HCT116 (cell line): Measurements from ENCODE around the gene RABGAP1. TPM values are rescaled to one million over a fixed set of nuclear protein-coding genes. Genes with fewer than 3 reads are reported as not detected.

ENCODE experiments used
- ATAC-seq: fragments of 200-7000 bp; cut with Tn5 transposase; 2 replicates; pipeline ENCODE4 v1.9.1; 2020; ENCODE audit warnings: mild to moderate bottlenecking, moderate library complexity
- BruUV-seq: library from RNA; stranded (reverse); fragments of 400-500 nt; replicated peaks from 2 replicates; lab custom pipeline; 2021; lab: Mats Ljungman, UMichigan
- CTCF ChIA-PET: fragments of 300-600 bp; sonication (Branson Sonifier 250); formaldehyde crosslinking; loops from one replicate; lab custom pipeline; 2021; ENCODE audit warnings: antibody characterized with exemption; lab: Charles Lee
- POLR2A ChIA-PET: fragments of 300-600, 350-600 bp; sonication (Branson Sonifier 250); formaldehyde crosslinking; loops from one replicate; lab custom pipeline; 2021; ENCODE audit warnings: antibody characterized with exemption; lab: Charles Lee
- RAD21 ChIA-PET, 2 experiments: fragments of 300-600 bp; sonication (Branson Sonifier 250); formaldehyde crosslinking; loops; one replicate each; lab custom pipeline; 2023; ENCODE audit warnings: low total read pairs in 2 of 2; ENCODE audit not compliant: uncharacterized antibody in 2 of 2, unreplicated experiment in 2 of 2, low non-redundant PET in 1 of 2; lab: Charles Lee
- DNase-seq: peaks from one replicate; pipeline ENCODE4 v3.0.0-alpha.2; 2010; ENCODE audit warnings: low read depth, low spot score
- H2AFZ ChIP-seq: fragments of 200-600 bp; shearing (Covaris generic), sonication (generic); 2 replicates; pipeline ENCODE4 v1.6.1; 2017; ENCODE audit warnings: low read depth, mixed run types, mixed read lengths, antibody characterized with exemption, low read length; ENCODE audit not compliant: poor library complexity, severe bottlenecking
- H3K27ac ChIP-seq: 2 replicates; pipeline ENCODE4 v1.5.1; 2012; ENCODE audit warnings: low read depth, low read length
- H3K27me3 ChIP-seq: fragments of 200-600 bp; sonication (generic); 2 replicates; pipeline ENCODE4 v1.6.1; 2016; ENCODE audit warnings: mixed run types, low read length, mixed read lengths; ENCODE audit not compliant: insufficient read depth
- H3K36me3 ChIP-seq, 2 experiments: fragments of 200-500 bp in 1 of 2; fragments of 200-600 bp in 1 of 2; sonication (Bioruptor generic) in 1 of 2; sonication (generic) in 1 of 2; 2 replicates each; pipeline versions ENCODE4 v1.5.1 to v1.6.1; 2014 to 2016; ENCODE audit warnings: low read length in 2 of 2, inconsistent platforms in 1 of 2, mixed read lengths in 1 of 2, mixed run types in 1 of 2; ENCODE audit not compliant: insufficient read depth in 2 of 2, control insufficient read depth in 1 of 2
- H3K4me1 ChIP-seq, 2 experiments: fragments of 200-600 bp in 1 of 2; sonication (generic) in 1 of 2; 2 replicates each; pipeline versions ENCODE4 v1.5.1 to v1.6.1; 2012 to 2017; ENCODE audit warnings: low read length in 2 of 2, inconsistent platforms in 1 of 2, mild to moderate bottlenecking in 1 of 2, mixed read lengths in 1 of 2, mixed run types in 1 of 2, moderate library complexity in 1 of 2; ENCODE audit not compliant: insufficient read depth in 2 of 2, control insufficient read depth in 1 of 2
- H3K4me2 ChIP-seq: fragments of 200-600 bp; sonication (generic); 2 replicates; pipeline ENCODE4 v1.6.1; 2017; ENCODE audit warnings: mixed run types, low read length, mixed read lengths
- H3K4me3 ChIP-seq, 2 experiments: fragments of 200-600 bp in 1 of 2; sonication (generic) in 1 of 2; replicated peaks in 1 of 2; 2 replicates each; pipeline ENCODE4 v1.5.1; 2011 to 2016; ENCODE audit warnings: low read length in 2 of 2, control low read depth in 1 of 2, low read depth in 1 of 2, mild to moderate bottlenecking in 1 of 2, mixed read lengths in 1 of 2, mixed run types in 1 of 2
- H3K79me2 ChIP-seq: fragments of 200-600 bp; sonication (generic); 2 replicates; pipeline ENCODE4 v1.6.1; 2017; ENCODE audit warnings: mild to moderate bottlenecking, mixed run types, low read length, moderate library complexity, mixed read lengths; ENCODE audit not compliant: insufficient read depth
- H3K9ac ChIP-seq: fragments of 200-600 bp; sonication (generic); 2 replicates; pipeline ENCODE4 v1.6.1; 2016; ENCODE audit warnings: low read length, mixed read lengths
- H3K9me2 ChIP-seq: fragments of 200-600 bp; sonication (generic), shearing (Covaris generic); 2 replicates; pipeline ENCODE4 v1.6.1; 2017; ENCODE audit warnings: mixed run types, mild to moderate bottlenecking, moderate library complexity; ENCODE audit not compliant: insufficient read depth
- H3K9me3 ChIP-seq, 2 experiments: fragments of 200-500 bp in 1 of 2; fragments of 200-600 bp in 1 of 2; sonication (Bioruptor generic) in 1 of 2; sonication (generic) in 1 of 2; 2 replicates each; pipeline ENCODE4 v1.6.1; 2014 to 2017; ENCODE audit warnings: low read length in 2 of 2, mixed read lengths in 2 of 2, inconsistent platforms in 1 of 2, low read depth in 1 of 2, mild to moderate bottlenecking in 1 of 2, mixed run types in 1 of 2, moderate library complexity in 1 of 2; ENCODE audit not compliant: control insufficient read depth in 1 of 2, insufficient read depth in 1 of 2
- H4K20me1 ChIP-seq: fragments of 200-600 bp; sonication (generic), shearing (Covaris generic); 2 replicates; pipeline ENCODE4 v1.6.1; 2017; ENCODE audit warnings: mixed run types, mild to moderate bottlenecking, moderate library complexity; ENCODE audit not compliant: insufficient read depth
- CTCF ChIP-seq, 3 experiments: fragments of 200-600 bp in 1 of 3; sonication (generic) in 1 of 3; IDR thresholded peaks in 2 of 3; conservative IDR thresholded peaks in 1 of 3; 2 replicates each; pipeline ENCODE4 v1.5.1; 2012 to 2017; ENCODE audit warnings: low read depth in 2 of 3, low read length in 2 of 3, antibody characterized with exemption in 1 of 3, borderline replicate concordance in 1 of 3, control low read depth in 1 of 3, mild to moderate bottlenecking in 1 of 3, mixed read lengths in 1 of 3, mixed run types in 1 of 3, moderate library complexity in 1 of 3; ENCODE audit not compliant: insufficient read depth in 1 of 3
- ELF1 ChIP-seq: IDR thresholded peaks from 2 replicates; pipeline ENCODE4 v1.6.1; 2012; ENCODE audit warnings: low read depth, borderline replicate concordance
- EZH2 ChIP-seq: fragments of 200-600 bp; sonication (generic); IDR thresholded peaks from 2 replicates; pipeline ENCODE4 v1.6.1; 2017; ENCODE audit warnings: antibody characterized with exemption, mixed run types
- EZH2phosphoT487 ChIP-seq: fragments of 200-600 bp; IDR thresholded peaks from 2 replicates; pipeline ENCODE4 v1.6.1; 2018; ENCODE audit warnings: antibody characterized with exemption, borderline replicate concordance
- FOSL1 ChIP-seq: IDR thresholded peaks from 2 replicates; pipeline ENCODE4 v1.6.1; 2012; ENCODE audit warnings: low read depth
- MAX ChIP-seq: IDR thresholded peaks from 2 replicates; pipeline ENCODE4 v1.6.1; 2012
- POLR2AphosphoS5 ChIP-seq: IDR thresholded peaks from 2 replicates; pipeline ENCODE4 v1.6.1; 2011; ENCODE audit warnings: mild to moderate bottlenecking, low read depth, low read length, moderate library complexity
- RAD21 ChIP-seq: IDR thresholded peaks from 2 replicates; pipeline ENCODE4 v1.6.1; 2012; ENCODE audit warnings: low read depth, mild to moderate bottlenecking
- SP1 ChIP-seq: IDR thresholded peaks from 2 replicates; pipeline ENCODE4 v1.6.1; 2012; ENCODE audit warnings: low read depth
- TCF7L2 ChIP-seq: IDR thresholded peaks from 2 replicates; pipeline ENCODE4 v1.7.0; 2011; ENCODE audit warnings: borderline replicate concordance, inconsistent platforms; ENCODE audit not compliant: insufficient read depth, insufficient read length; ENCODE audit errors: extremely low read depth
- ZBTB33 ChIP-seq: IDR thresholded peaks from 2 replicates; pipeline ENCODE4 v1.6.1; 2011; ENCODE audit warnings: mild to moderate bottlenecking, low read length, moderate library complexity; ENCODE audit not compliant: insufficient replicate concordance; ENCODE audit errors: extremely low read depth
- intact Hi-C: fragments of 100-400 bp; cut with micrococcal nuclease; formaldehyde crosslinking; loops from 2 replicates; pipeline ENCODE4 v1.10.0; 2022
- total RNA-seq: library from RNA; stranded (reverse); gene quantifications from one replicate; pipeline ENCODE4 v1.2.1, GENCODE V29; 2021; ENCODE audit not compliant: unreplicated experiment

Gene RABGAP1
- total RNA-seq, 1 experiment from 2014 or later = 29.7 TPM

- no peaks in the 10 kb centered on the region for H4K20me1 ChIP-seq
- no peak overlapping the region for H3K9ac ChIP-seq
- RAD21 ChIA-PET = no interaction called here
- H2AFZ ChIP-seq = no peak overlapping the region
- H3K9me3 ChIP-seq = no peaks in the 10 kb centered on the region
- no peaks in the 10 kb centered on the region for H3K27me3 ChIP-seq
- POLR2A ChIA-PET = no interaction called here
- TF ChIP-seq EZH2 (no peak), TCF7L2 (no peak), ZBTB33 (no peak), SP1 (no peak), MAX (no peak), EZH2phosphoT487 (no peak), FOSL1 (no peak), POLR2AphosphoS5 (no peak), CTCF (IDR thresholded peaks at IDR 0.05 in 2 of 3, conservative IDR thresholded peaks at IDR 0.05 in 1 of 3; ENCODE audit: borderline replicate concordance in 1 of 3, insufficient read depth in 1 of 3, low read depth in 2 of 3, low read length in 2 of 3) (no peak), ELF1 (no peak), RAD21 (no peak)
- no peak for DNase-seq
- H3K27ac ChIP-seq = no peak overlapping the region
- peaks cover 4 to 10% of the 10 kb centered on the region in 2 experiments; a peak in 2 of 4 replicates for H3K36me3 ChIP-seq
- H3K9me2 ChIP-seq = 0 out of 2 replicates have a peak, but pooled peaks cover 3% of the 10 kb centered on the region
- no TSS peak for BruUV-seq
- peaks cover 62% of the 10 kb centered on the region for H3K79me2 ChIP-seq
- no peak overlapping the region for H3K4me2 ChIP-seq
- no peak for ATAC-seq
- peaks cover 2 to 16% of the 10 kb centered on the region in 2 experiments; a peak in 2 of 4 replicates for H3K4me1 ChIP-seq
- H3K4me3 ChIP-seq = no peak overlapping the region
- intact Hi-C loops = no loop called here
- CTCF ChIA-PET = no interaction called here
Observed at GRCh38 chr9:122936464-122936863, 4.4 kb upstream of the RABGAP1 start.
